ENCODE measurements around the gene SYT1. TPM values are rescaled to one million over a fixed set of nuclear protein-coding genes. Genes with fewer than 3 reads are reported as not detected.

The SYT1 gene
- total RNA-seq, 2 experiments from 2014 or later, result not detected

GRCh38 chr12:78853231-78853630, 11.3 kb upstream of the SYT1 start:
- H3K4me1 Mint-ChIP-seq (ENCODE audit: low read depth), result no peaks in the 10 kb centered on the region
- Histone ChIP-seq H3K27ac (ENCODE audit: low read depth in 1 of 2, low read length in 2 of 2) (no peak overlapping the region), H3K4me3 (ENCODE audit: low read length) (no peak overlapping the region), H3K27me3 (ENCODE audit: control insufficient read depth in 1 of 2, insufficient read depth in 2 of 2, low read length in 2 of 2) (no peaks in the 10 kb centered on the region), H3K4me1 (ENCODE audit: insufficient read depth, low read length) (no peaks in the 10 kb centered on the region), H3K9me3 (ENCODE audit: control insufficient read depth in 1 of 2, insufficient read depth in 1 of 2, low read length in 2 of 2) (peaks cover 0 to 5% of the 10 kb centered on the region in 2 experiments), H3K36me3 (ENCODE audit: insufficient read depth, low read length) (no peaks in the 10 kb centered on the region)
- H3K4me3 Mint-ChIP-seq, result no peak overlapping the region
- no peak for DNase-seq
- no peaks in the 10 kb centered on the region for H3K36me3 Mint-ChIP-seq (ENCODE audit: low read depth)
- POLR2A ChIA-PET, result no interaction called here
- ATAC-seq (ENCODE audit: poor library complexity), result no peak
- no peak overlapping the region for H3K27ac Mint-ChIP-seq
- CTCF ChIA-PET, result no interaction called here
- intact Hi-C loops (cut with DNase I, micrococcal nuclease), result no loop called here
- TF ChIP-seq, protein P1, sequence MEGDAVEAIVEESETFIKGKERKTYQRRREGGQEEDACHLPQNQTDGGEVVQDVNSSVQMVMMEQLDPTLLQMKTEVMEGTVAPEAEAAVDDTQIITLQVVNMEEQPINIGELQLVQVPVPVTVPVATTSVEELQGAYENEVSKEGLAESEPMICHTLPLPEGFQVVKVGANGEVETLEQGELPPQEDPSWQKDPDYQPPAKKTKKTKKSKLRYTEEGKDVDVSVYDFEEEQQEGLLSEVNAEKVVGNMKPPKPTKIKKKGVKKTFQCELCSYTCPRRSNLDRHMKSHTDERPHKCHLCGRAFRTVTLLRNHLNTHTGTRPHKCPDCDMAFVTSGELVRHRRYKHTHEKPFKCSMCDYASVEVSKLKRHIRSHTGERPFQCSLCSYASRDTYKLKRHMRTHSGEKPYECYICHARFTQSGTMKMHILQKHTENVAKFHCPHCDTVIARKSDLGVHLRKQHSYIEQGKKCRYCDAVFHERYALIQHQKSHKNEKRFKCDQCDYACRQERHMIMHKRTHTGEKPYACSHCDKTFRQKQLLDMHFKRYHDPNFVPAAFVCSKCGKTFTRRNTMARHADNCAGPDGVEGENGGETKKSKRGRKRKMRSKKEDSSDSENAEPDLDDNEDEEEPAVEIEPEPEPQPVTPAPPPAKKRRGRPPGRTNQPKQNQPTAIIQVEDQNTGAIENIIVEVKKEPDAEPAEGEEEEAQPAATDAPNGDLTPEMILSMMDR (IDR thresholded peaks at IDR 0.05), result no peak
- H3K9me3 Mint-ChIP-seq, result peaks cover 12% of the 10 kb centered on the region
- no peaks in the 10 kb centered on the region for H3K27me3 Mint-ChIP-seq

DNA sequence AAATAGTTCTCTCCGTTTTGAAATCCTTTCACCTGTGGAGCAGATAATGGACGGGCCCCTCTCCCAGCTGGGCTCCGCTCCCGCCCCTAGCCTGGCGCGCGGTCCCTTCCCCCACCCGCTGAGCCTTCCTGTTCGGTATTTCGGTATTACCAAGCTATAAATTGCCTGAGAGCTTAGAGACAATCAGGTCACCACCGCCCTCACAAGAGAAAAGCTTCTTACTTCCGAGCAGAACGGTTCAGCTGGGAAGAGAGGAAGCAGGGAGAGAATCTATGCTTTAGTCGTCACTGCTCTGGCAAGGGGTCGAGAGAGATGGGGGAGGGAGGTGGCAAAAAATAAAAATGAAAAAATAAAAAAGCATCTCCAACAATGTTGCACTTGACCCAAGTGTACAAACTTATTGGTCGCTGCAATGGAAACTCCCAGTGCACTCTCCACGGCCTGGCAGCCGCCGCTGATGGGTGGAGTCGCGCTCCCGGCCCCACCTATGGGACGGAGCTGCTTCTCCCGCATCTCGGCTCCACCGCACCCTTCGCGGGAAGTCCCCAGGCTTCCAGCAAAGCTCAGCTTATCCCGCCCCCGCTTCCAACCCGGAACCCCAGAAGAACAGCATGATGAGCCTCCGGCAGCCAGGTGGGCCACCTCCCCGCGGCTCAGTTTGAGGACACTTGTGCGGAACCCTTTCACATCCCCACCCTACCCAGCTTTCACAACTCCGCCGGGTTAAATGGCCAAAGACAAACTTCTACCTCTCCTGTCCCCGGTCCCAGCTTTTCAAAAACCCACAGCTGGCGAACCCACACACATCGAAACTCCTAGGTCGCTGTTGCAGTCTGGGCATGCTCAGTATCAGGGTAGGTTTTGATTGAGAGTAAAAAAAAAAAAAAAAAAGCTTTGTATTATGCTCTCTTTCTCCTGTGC, 832 bp upstream of the SYT1 start:
- POLR2A ChIA-PET, result no interaction called here
- TF ChIP-seq, protein P1 (IDR thresholded peaks at IDR 0.05), result no peak
- Histone ChIP-seq H3K4me1 (ENCODE audit: insufficient read depth, low read length) (no peaks in the 10 kb centered on the region), H3K27ac (ENCODE audit: low read depth in 1 of 2, low read length in 2 of 2) (no peak overlapping the region), H3K9me3 (ENCODE audit: control insufficient read depth in 1 of 2, insufficient read depth in 1 of 2, low read length in 2 of 2) (peaks cover 0 to 26% of the 10 kb centered on the region in 2 experiments), H3K27me3 (ENCODE audit: control insufficient read depth in 1 of 2, insufficient read depth in 2 of 2, low read length in 2 of 2) (peaks cover 12 to 21% of the 10 kb centered on the region in 2 experiments), H3K36me3 (ENCODE audit: insufficient read depth, low read length) (no peaks in the 10 kb centered on the region), H3K4me3 (ENCODE audit: low read length) (no peak overlapping the region)
- CTCF ChIA-PET, result no interaction called here
- intact Hi-C loops (cut with DNase I, micrococcal nuclease), result no loop called here
- Mint-ChIP-seq H3K27me3 (peaks cover 31% of the 10 kb centered on the region), H3K36me3 (ENCODE audit: low read depth) (no peaks in the 10 kb centered on the region), H3K9me3 (peaks cover 2% of the 10 kb centered on the region), H3K4me1 (ENCODE audit: low read depth) (no peaks in the 10 kb centered on the region), H3K27ac (no peak overlapping the region), H3K4me3 (no peak overlapping the region)
- DNase-seq (no peak), ATAC-seq (ENCODE audit: poor library complexity) (no peak)

DNA sequence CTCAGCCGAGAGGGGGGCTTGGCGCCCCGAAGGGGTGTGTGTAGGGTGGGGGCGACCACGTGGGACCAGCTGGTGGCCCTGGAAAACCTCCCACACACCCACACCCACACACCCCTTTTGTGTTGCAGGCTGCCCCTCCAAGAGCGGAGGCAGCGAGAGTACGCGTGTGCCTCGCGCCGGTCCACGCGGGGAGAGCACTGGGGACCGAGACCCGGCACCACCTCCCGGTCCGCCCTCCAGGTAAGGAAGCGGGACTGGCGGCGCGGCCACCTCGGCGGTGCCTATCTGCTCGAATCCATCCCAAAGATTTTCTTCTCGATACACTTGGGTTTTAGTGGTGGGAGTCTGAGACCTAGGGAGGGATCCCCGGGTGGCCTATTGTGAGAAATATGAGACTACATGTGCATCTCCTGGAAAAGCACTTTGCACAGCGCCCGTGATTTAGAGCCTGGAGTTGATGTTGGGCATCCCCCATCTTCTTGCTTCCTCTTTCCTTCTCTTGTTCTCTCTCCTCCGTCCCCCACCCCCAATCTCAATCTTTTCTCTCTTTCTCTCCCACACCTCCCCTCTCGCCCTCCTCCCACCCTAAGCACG, 393 bp downstream of the SYT1 start:
- Histone ChIP-seq H3K36me3 (ENCODE audit: insufficient read depth, low read length) (no peaks in the 10 kb centered on the region), H3K27me3 (ENCODE audit: control insufficient read depth in 1 of 2, insufficient read depth in 2 of 2, low read length in 2 of 2) (peaks cover 12 to 21% of the 10 kb centered on the region in 2 experiments), H3K9me3 (ENCODE audit: control insufficient read depth in 1 of 2, insufficient read depth in 1 of 2, low read length in 2 of 2) (peaks cover 0 to 26% of the 10 kb centered on the region in 2 experiments), H3K4me1 (ENCODE audit: insufficient read depth, low read length) (no peaks in the 10 kb centered on the region), H3K4me3 (ENCODE audit: low read length) (no peak overlapping the region), H3K27ac (ENCODE audit: low read depth in 1 of 2, low read length in 2 of 2) (no peak overlapping the region)
- ATAC-seq (ENCODE audit: poor library complexity) (no peak), DNase-seq (no peak)
- Mint-ChIP-seq H3K27ac (no peak overlapping the region), H3K36me3 (ENCODE audit: low read depth) (no peaks in the 10 kb centered on the region), H3K4me3 (no peak overlapping the region), H3K4me1 (ENCODE audit: low read depth) (no peaks in the 10 kb centered on the region), H3K9me3 (no peaks in the 10 kb centered on the region), H3K27me3 (peaks cover 31% of the 10 kb centered on the region)
- intact Hi-C loops (cut with DNase I, micrococcal nuclease), result no loop called here
- ChIA-PET POLR2A (no interaction called here), CTCF (no interaction called here)
- TF ChIP-seq, protein P1 (IDR thresholded peaks at IDR 0.05), result no peak
